ENCODE data around the gene FOXJ2.
"Not testable (repeated sequence)": the region's sequence is repeated elsewhere in the genome, so short reads cannot be mapped to it uniquely, and the experiment has no call there.

The FOXJ2 gene

DNA sequence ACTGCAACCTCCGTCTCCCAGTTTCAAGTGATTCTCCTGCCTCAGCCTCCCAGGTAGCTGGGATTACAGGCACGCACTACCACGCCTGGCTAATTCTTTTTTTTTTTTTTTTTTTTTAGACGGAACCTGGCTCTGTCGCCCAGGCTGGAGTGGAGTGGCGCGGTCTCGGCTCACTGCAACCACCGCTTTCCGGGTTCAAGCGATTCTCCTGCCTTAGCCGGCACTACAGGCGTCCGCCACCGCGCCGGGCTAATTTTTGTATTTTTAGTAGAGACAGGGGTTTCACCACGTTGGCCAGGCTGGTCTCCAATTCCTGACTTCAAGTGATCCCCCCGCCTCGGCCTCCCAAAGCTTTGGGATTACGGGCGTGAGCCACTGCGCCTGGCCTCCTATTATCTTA is 1.5 kb upstream of the FOXJ2 start:
- not testable (repeated sequence) for DNase-seq

DNA sequence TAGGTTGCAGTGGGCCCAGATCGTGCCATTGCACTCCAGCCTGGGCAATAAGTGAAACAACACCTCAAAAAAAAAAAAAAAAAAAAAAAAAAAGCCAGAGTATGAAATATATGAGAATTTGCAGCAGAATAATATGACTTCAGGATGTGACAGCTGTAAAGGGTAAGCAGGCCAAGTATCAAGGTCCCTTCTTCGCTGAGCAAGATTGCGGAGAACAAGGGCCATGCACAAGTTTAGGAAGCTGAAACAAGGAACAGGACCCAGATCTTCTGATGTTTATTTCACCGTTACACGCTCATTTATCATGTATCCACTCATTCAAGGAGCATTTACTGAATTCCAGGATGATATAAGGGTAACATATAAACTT is 659 bp upstream of the FOXJ2 start:
- DNase-seq = no peak

DNA sequence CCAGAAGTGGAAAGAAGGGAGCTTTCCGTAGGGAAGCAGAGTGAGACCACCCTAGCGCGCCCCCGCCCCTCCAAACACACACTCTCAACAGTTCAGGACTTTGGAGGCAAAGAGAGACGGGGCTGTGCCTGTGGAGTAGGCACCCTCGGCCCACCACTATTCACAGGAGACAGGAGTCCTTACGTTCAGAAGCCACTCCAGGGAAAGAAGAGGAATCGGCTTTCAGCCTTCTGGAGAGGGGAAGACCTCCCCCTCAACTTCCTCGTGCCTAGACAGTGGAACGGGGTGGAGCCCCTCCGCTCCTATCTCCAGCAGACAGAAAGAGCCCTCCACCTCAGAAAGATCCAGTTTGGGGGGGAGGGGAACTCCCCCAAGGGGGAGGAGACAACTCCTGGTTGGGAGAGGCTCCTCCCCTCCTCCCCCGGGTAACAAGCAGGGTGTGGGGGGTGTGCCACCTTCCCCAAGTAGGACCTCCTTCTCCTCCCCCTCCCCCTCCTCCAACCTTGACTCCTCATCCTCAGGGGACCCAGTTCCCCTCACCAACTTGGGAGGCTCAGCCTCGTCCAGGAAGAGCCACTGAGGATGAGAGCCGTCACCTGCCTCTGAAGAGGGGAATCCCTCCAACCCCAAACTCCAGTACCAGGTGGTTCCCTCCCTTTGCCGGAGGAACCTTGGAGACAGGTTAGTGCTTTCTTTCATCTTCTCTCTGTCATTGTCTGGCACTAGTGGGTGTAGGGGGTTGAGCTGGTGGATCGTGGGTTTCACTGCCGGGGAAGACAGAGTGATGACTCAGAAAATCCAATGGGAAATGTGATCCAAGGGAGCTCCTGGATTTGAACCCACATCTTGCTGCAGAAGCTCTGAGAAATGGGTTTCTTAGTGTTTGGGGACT is 883 bp downstream of the FOXJ2 start:
- no peak for DNase-seq

DNA sequence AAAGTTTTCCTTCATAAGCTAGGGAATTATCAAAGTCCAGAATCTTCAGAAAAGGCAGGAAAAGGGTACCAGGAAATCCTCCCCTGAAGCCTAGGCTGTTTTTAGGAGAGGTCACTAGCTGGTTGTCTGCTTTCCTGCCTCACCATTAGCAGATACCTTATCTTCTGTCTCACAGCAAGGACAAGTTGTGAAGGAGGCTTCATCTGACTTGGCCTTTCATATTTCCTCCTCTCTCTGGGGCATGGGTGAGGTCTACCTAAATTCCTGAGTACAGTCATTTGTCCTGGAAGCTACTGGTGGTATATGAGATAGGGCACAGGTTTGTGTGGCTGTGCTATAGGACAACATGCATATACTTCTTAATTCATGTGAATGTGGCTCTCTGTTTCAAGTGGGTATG is 2.3 kb downstream of the FOXJ2 start:
- no peak for DNase-seq

DNA sequence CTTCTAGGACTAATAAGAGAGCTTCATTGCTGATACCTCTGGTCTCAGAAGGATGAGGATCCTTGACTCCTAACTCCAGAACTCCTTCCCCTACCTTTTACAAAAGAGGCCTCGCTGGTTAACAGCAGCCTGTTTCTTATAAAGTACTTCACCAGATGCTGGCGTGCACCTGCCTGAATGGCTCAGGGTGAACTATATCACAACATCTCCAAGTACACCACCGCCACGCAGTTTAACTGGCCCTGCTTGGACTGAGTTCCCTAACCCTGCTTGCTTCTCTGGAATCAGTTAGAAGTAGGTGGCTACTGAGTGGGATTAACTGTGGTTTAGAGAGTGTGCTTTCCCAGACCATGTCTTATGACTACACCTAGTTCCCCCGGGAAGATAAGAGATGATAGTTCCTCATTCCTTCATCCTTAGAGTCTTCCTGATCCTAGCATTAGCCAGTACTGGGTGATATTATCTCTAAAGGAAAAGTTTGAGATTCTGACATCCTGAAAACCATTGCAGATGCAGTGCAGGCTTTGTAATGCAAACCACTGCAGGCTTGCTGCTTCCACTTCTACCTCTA is 3.0 kb downstream of the FOXJ2 start:
- no peak for DNase-seq

DNA sequence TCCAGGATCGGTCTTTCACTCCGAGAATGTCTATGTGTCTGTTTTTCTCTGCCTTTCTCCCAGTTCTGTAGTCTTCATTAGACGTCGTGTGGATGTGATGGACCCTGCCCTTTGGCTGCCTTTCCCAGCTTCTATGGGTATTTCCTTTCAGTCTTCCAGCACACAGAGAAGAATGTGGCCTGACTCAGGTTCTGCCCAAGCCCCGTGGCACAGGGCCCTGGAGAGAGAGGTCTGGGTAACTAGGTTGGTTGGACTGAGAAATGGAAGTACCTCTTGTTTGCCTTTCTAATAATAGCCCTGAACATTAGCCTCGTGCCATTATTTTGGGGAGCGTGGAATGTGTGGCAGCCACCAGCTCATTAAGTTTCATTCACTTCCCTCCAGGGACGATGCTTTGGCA is 3.8 kb downstream of the FOXJ2 start:
- DNase-seq = no peak

DNA sequence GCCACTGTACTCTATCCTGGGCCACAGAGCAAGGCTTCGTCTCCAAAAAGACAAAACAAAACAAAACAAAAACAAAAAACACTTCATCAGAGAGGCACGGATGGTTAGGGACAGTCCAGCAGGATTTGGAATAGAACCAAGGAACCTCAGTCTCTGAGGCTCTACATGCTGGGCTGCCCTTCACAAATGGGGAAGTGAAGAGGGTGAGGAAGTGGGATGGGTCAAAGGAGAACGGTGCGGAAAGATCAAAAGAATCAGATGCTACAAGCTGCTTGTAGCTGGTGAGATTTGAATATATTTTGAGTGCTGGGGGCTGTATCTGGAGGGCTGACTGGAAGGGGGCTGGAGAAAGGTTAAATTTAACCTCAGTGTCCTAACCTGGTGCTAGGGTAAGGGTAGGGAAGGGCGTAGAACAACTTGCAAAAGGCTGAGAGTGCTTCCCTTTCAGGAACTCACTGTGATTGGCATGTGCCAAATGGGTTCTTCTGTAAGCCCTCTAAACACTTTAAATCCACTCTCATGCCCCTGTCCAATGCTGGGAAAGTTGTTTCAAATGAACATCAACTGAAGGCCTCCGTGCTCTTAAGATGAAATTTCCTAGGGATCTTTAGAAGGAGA is 4.6 kb downstream of the FOXJ2 start:
- DNase-seq = peak; percentile 35

DNA sequence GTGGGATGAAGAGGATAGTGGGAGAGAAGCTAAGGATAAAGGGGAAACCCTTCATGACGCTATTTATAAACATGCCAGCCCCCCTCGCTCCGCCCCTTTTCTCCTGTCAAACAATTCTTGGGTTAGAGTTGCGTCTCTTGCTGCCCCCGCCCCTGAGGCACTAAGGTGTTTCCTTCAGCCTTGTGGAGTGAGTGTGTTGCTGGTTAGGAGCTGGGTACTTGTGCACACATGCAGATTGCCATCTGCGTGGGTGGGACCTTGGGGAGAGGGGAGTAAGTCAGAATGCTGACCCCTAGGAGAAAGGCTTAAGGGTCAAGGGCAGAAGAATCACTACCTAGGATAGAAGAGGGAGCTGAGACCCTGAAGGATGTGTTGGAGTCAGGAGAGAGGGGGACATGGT is 5.4 kb downstream of the FOXJ2 start:
- DNase-seq = no peak

DNA sequence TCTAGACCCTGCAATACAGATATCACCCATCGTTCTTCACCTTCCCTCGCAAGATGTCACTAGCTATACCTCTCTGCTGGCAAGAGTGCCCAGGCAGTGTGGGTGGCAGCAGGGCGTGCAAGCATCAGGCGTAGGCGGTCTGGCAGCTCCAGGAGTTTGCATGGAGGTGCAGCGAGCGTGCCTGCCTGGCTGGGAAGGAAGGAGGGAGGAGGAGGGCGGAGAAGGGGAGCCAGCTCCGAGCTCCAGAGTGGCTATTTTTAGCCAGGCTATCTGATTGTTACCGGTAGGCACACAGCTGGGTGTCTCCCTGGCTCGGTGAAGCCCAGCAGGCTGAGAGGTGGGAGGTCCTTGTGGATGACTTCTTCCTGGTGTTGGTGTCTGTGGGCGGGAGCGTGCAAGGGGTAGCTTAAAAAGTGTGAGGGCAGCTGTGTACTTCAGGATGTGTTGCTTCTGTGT is 6.2 kb downstream of the FOXJ2 start:
- no peak for DNase-seq

DNA sequence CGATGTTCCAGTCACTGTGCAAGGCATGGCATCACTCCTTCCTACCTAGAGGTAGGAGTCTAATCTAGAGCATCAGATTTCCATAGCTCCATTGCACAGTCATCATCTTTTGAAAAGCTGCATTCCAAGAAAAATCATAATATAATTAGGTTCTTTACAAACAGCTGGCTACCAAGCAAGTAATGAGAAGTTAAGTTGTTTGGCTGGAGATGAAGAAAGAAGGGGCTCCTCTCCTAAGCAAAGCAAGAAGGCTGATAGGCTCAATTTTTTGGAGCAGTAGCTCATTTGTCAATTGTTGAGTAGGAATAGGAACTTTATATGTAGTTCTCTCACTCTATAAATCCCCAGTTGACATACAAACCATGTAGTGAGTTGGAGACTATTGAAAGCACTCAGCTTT is 8.3 kb downstream of the FOXJ2 start:
- no peak for DNase-seq

DNA sequence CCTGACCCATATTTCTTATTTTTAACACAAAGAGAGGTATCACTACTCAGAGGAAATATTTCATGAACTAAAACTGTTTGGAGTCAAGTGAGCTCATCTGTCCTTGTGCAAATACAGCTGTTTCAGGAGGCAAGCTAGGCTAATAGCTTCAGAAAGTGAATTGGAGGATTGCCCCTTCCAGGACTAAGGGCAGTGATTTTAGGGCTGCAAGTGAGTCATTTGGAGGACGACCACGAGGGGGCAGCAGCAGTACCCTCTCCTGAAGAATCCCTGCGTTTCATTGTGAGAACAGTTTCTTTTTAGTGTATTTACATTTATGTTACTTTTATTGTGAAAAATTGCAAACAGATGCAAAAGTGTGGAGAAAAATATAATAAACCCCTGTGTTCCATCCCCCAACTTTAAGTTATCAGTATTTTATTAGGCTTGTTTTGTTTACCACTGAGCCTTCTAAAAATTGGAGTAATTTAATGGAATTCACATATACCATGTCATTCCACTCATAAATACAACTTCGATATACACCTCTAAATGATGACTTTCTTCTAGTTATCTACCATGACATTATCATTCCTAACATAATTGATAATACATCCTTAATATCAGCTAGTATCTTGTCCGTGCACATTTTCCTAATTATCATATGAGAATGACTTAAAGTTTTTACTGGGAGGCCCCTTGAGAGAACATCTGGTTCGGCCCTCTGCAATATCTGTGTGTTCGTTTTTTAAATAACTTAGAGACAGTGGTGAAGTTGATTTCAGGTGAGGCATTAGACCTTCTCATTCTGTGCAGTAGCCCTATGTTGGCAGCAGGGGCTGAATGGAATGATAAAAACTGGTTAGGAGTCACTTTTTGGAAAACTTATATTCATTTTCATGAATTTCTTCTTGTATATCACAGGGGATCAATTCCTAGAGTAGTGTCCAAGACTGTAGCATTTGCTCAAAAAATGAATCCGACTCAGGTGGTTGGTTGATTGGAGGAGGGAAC is 13.7 kb downstream of the FOXJ2 start:
- no peak for DNase-seq

DNA sequence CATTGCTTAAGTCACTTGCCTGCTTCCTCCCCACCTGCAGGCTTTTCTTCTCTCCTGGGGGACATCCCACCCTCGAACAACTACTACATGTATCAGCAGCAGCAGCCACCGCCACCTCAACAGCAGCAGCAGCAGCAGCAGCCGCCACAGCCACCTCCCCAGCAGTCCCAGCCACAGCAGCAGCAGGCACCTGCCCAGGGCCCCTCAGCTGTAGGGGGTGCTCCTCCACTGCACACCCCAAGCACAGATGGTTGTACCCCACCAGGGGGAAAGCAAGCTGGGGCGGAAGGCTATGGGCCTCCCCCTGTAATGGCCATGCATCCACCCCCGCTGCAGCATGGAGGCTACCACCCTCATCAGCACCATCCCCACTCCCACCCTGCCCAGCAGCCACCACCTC is 15.3 kb downstream of the FOXJ2 start:
- no peak for DNase-seq

DNA sequence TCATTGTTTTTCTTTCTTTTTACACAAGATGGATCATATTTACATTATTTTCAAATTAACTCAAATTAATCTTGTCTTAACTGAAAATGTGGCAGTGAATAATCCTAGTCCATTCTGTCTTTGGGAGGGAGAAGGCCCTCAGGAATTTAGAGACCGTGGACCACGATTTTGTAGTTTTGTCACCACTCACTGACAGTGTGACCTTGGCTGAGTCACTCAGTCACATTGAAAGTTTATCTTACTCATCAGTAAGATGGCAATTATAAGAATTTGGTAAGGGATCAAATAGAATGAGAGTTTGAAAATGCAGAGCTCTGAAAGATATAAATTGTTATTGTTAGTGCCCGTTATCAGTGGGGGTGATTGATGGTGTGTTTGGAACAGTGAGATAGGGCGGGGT is 16.4 kb downstream of the FOXJ2 start:
- no peak for DNase-seq

DNA sequence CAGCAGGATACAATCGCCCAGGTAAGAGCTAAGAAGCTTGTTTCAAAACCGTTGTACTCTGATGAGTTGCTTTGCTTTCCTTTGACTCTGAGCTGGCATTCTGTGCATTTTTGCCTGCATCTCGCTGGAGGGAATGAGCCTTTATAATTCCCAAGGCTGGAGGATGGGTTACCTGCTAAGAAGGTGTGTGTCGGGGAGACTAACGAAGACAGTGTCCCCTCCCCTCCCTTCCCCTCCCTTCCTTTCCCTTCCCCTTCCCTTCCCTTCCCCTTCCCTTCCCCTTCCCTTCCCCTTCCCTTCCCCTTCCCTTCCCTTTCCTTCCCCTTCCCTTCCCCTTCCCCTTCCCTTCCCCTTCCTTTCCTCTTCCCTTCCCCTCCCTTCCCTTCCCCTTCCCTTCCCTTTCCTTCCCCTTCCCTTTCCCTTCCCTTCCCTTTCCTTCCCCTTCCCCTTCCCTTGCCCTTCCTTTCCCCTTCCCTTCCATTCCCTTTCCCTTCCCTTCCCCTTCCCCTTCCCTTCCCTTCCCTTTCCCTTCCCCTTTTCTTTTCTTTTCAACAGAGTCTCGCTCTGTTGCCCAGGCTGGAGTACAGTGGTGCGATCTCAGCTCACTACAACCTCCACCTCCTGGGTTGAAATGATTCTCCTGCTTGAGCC is 18.2 kb downstream of the FOXJ2 start:
- no peak for DNase-seq

DNA sequence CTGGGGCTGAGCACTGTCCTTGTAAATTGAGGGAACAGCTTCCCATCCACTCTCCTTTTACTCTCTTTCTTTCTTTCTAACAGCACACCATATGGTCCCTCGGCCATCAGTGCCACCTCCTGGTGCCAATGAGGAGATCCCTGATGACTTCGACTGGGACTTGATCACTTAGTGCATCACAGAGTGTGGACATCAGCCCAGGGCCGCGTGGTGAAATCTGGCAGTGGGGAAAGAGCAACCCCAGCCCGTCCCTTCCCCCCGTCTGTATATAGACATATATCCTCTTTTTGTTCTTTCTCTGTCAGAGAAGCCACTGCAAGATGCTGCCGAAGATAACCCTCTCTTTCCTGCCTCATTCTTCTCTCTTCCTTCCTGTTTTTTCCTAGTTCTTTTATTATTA is 20.2 kb downstream of the FOXJ2 start:
- no peak for DNase-seq

DNA sequence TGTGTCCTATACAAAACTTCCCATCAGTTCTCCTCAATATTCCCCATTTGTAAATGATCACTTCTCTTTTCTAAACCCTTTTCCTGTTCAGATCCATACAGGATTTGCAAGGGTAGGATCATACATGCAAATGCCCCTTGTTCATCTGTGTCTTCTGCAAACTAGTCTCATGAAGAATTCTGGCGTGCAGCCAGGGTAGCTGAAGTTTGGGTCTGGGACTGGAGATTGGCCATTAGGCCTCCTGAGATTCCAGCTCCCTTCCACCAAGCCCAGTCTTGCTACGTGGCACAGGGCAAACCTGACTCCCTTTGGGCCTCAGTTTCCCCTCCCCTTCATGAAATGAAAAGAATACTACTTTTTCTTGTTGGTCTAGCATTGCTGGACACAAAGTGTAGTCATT is 22.3 kb downstream of the FOXJ2 start:
- no peak for DNase-seq

DNA sequence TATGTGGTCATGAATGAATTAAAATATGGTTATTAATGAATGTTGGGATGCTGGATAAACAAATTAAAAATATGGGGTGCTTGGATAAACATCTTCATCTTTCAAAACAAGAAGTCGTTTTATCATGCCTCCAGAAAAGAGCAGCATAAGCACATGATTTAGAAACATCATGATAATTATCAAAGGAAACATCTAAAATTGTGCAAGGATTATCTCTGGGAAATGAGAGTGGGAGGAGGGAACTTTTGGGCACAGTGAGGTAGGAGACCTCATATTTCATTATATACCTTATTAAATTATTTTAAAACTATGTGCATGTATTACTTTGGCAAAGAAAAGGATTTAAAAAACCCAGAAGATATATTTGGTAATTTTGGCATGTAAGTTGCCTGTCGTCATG is 24.8 kb downstream of the FOXJ2 start:
- DNase-seq = no peak

DNA sequence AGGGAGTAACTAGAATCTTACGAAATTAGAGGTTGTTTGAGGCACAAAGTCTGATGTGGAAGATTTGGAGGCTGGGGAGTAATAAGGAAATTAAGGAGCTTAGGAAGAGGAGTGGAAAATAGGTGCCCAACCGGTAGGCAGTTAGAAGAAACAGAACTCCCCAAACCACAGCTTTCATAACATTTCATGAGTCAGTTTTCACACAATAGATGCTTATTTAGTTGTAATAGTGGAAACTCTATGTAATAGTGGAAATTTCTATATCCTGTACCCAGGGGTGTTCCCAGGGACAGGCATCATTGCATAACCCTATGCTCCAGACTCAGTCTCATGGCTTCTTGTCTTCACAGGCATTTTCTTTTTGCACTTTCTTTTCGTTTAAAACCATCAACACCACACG is 25.3 kb downstream of the FOXJ2 start:
- DNase-seq = peak; percentile 85

DNA sequence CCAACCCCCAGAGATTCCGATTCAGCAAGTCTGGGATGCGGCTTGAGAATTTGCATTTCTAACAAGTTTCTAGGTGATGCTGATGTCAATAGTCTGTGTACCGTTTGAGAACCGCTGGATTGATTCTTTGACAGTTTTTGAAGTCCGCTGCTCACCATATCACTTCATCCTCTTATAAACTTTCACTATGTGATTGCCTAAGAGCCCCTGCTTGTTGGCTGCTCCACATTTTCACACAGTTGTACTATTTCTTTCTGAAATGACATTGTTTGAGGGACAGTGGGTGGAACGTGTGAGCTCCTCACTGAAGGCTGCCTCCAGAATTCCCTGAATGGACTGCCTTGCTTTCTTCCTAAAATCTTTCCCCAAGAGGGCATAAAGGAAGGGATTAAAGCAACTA is 26.0 kb downstream of the FOXJ2 start:
- DNase-seq = no peak

DNA sequence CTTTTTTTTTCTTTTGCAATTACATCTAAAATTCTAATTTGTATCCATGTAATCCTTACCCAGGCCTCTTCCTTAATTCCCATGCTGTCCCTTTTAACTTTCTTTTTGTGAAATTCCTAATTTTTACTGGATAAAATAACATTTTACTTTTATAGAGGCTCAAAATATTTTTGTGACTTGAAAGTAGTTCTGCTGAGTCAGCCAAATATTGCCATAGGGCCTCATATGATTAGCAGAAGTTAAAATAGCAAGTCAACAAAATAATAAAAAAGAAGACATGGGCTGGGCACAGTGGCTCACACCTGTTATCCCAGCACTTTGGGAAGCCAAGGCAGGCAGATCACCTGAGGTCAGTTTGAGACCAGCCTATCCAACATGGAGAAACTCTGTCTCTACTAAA is 31.6 kb downstream of the FOXJ2 start:
- no peak for DNase-seq

DNA sequence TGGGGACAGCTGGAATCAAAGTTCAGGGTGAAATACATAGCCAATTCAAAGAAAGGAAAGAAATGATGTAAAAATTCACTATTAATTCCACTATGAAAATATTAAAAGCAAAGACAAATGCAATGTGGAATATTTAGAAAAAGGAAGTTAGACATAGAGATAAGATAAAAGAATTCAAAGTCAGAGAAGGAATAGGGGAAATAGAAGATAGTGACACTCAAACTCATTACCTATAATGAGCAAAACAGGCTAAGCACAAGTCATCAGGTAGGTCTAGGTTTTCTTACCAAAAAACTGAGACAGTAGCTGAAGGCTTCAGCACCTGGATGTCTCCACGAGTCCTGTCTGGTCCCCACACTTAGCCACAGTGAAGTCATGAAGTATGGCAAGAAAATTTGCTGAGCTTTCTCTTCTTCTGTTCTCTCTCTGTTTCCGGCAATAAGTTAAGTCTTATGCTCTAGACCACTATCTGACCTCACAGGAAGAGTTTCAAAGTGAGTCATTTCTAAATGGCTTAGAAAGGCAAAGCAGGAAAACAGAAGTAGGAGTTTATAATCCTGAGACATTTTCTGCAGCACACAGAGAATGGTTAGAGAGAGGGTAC is 33.6 kb downstream of the FOXJ2 start, which contains the start of gene C3AR1:
C3AR1 (minus strand) TSS at position 369 of the 604 bp plus-strand sequence. CDS start 6,174 bp downstream, outside the sequence.
- peak; percentile 78 for DNase-seq

DNA sequence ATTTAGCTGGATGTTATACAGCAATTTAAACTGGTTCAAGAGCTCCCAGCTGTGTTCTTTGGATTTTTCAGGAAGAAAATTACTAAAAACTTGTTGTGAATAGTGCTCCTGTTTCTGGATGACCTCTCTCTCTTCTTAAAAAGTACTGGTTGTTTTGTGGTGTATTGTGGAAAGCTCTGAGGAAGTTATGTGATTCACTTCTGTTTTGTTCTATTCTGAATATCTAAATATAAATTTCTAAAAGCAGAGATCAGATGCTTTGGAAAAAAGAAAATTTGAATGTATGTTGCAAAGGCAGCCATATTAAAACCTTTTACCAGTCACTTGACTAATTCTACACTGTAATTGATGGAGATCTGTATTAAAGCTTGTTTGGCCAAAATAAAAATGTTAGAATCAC is 37.1 kb downstream of the FOXJ2 start:
- no peak for DNase-seq
